Mammary epithelial cell (primary cell): ENCODE measurements around the gene ITPRIPL2.

ENCODE experiments used
- CTCF ChIP-seq, 2 donors: IDR thresholded peaks in 1 of 2; conservative IDR thresholded peaks in 1 of 2; 2 replicates each; pipeline ENCODE4 v1.5.1; 2011 to 2012; ENCODE audit warnings: inconsistent platforms in 2 of 2, low read length in 2 of 2, mild to moderate bottlenecking in 2 of 2, control low read depth in 1 of 2, low read depth in 1 of 2; ENCODE audit not compliant: insufficient read depth in 1 of 2; ENCODE audit errors: extremely low read depth in 1 of 2
- EZH2 ChIP-seq: IDR thresholded peaks from 2 replicates; pipeline ENCODE4 v1.6.1; 2012; ENCODE audit warnings: low read length, inconsistent platforms, borderline replicate concordance

GRCh38 chr16:19145010-19145409, 31.2 kb downstream of the ITPRIPL2 start:
- TF ChIP-seq CTCF (conservative IDR thresholded peaks at IDR 0.05 in 1 of 2, IDR thresholded peaks at IDR 0.05 in 1 of 2; ENCODE audit: extremely low read depth in 1 of 2, insufficient read depth in 1 of 2, low read depth in 1 of 2, low read length in 2 of 2) (no peak), EZH2 (no peak)
